HG03565 (cell line): ENCODE data around the gene DHRS9.
A peak's percentile ranks its signal among the peaks of the same experiment; 100 is the strongest.

Experiments used
- ATAC-seq: cut with Tn5 transposase; IDR thresholded peaks from one replicate; pipeline ENCODE4 v1.9.1; 2021; ENCODE audit warnings: mild to moderate bottlenecking, moderate library complexity; ENCODE audit not compliant: unreplicated experiment

The DHRS9 gene

GRCh38 chr2:169093535-169093934 lies 24.2 kb downstream of the DHRS9 start:
- no peak for ATAC-seq

GRCh38 chr2:169094676-169095075 lies 25.3 kb downstream of the DHRS9 start:
- ATAC-seq: no peak

GRCh38 chr2:169095621-169096105 lies 26.3 kb downstream of the DHRS9 start:
- ATAC-seq: no peak

- ATAC-seq: no peak
Measured at GRCh38 chr2:169104848-169105247, 35.5 kb downstream of the DHRS9 start.

- ATAC-seq: no peak
Measured at GRCh38 chr2:169105476-169105875, 36.1 kb downstream of the DHRS9 start.

- ATAC-seq: no peak
Measured at GRCh38 chr2:169106134-169106533, 36.8 kb downstream of the DHRS9 start.

GRCh38 chr2:169106563-169107545 lies 37.5 kb downstream of the DHRS9 start:
- ATAC-seq: no peak

- ATAC-seq: peak; percentile 88
Measured at GRCh38 chr2:169107645-169108044, 38.3 kb downstream of the DHRS9 start.

GRCh38 chr2:169108099-169108884 lies 38.9 kb downstream of the DHRS9 start:
- no peak for ATAC-seq

- ATAC-seq: no peak
Measured at GRCh38 chr2:169109502-169110409, 40.4 kb downstream of the DHRS9 start.

- no peak for ATAC-seq
Measured at GRCh38 chr2:169110419-169110818, 41.1 kb downstream of the DHRS9 start.

- no peak for ATAC-seq
Measured at GRCh38 chr2:169110916-169111315, 41.6 kb downstream of the DHRS9 start.

- no peak for ATAC-seq
Measured at GRCh38 chr2:169112841-169113240, 43.5 kb downstream of the DHRS9 start.

- no peak for ATAC-seq
Measured at GRCh38 chr2:169114056-169114455, 44.7 kb downstream of the DHRS9 start.

- ATAC-seq: no peak
Measured at GRCh38 chr2:169116327-169116726, 47.0 kb downstream of the DHRS9 start.

GRCh38 chr2:169116993-169117392 lies 47.6 kb downstream of the DHRS9 start:
- ATAC-seq: no peak

- no peak for ATAC-seq
Measured at GRCh38 chr2:169118060-169118459, 48.7 kb downstream of the DHRS9 start.

- ATAC-seq: no peak
Measured at GRCh38 chr2:169119123-169119760, 49.9 kb downstream of the DHRS9 start.

- ATAC-seq: no peak
Measured at GRCh38 chr2:169119851-169120250, 50.5 kb downstream of the DHRS9 start.

- ATAC-seq: no peak
Measured at GRCh38 chr2:169129703-169130243, 60.4 kb downstream of the DHRS9 start.
